Trophoblast cell (in vitro differentiated cells and primary cell): ENCODE results near the gene HID1.

Source experiments
- DNase-seq, 2 donors: peaks; one replicate each; pipeline ENCODE4 v3.0.0-alpha.2; 2016
- H2AFZ ChIP-seq: 2 replicates; pipeline ENCODE4 v1.6.1; 2013; ENCODE audit warnings: low read length, moderate library complexity, mild to moderate bottlenecking; ENCODE audit not compliant: insufficient read depth, poor library complexity
- H2AK5ac ChIP-seq: 2 replicates; pipeline ENCODE4 v1.6.1; 2013; ENCODE audit warnings: mild to moderate bottlenecking, low read length
- H2BK120ac ChIP-seq: 2 replicates; pipeline ENCODE4 v1.6.1; 2013; ENCODE audit warnings: low read length, mild to moderate bottlenecking, moderate library complexity; ENCODE audit not compliant: insufficient read depth, poor library complexity
- H2BK12ac ChIP-seq: 2 replicates; pipeline ENCODE4 v1.6.1; 2013; ENCODE audit warnings: mild to moderate bottlenecking, low read length, moderate library complexity
- H2BK5ac ChIP-seq: 2 replicates; pipeline ENCODE4 v1.6.1; 2013; ENCODE audit warnings: low read length, low read depth, moderate library complexity, mild to moderate bottlenecking; ENCODE audit not compliant: poor library complexity
- H3K14ac ChIP-seq: 2 replicates; pipeline ENCODE4 v1.6.1; 2013; ENCODE audit warnings: mild to moderate bottlenecking, low read length
- H3K18ac ChIP-seq: 2 replicates; pipeline ENCODE4 v1.6.1; 2013; ENCODE audit warnings: mild to moderate bottlenecking, low read length
- H3K23ac ChIP-seq: 2 replicates; pipeline ENCODE4 v1.6.1; 2013; ENCODE audit warnings: low read length
- H3K27ac ChIP-seq: 2 replicates; pipeline ENCODE4 v1.5.1; 2013; ENCODE audit warnings: low read depth, mild to moderate bottlenecking, inconsistent platforms, low read length, moderate library complexity
- H3K27me3 ChIP-seq: 2 replicates; pipeline ENCODE4 v1.6.1; 2013; ENCODE audit warnings: inconsistent platforms, mild to moderate bottlenecking, low read length, moderate library complexity; ENCODE audit not compliant: insufficient read depth
- H3K36me3 ChIP-seq, 2 experiments: 1 replicate in 1 of 2; 2 replicates in 1 of 2; pipeline ENCODE4 v1.6.1; 2013; ENCODE audit warnings: low read length in 2 of 2, mild to moderate bottlenecking in 2 of 2, moderate library complexity in 1 of 2; ENCODE audit not compliant: insufficient read depth in 2 of 2, control insufficient read depth in 1 of 2
- H3K4ac ChIP-seq: 2 replicates; pipeline ENCODE4 v1.6.1; 2013; ENCODE audit warnings: low read depth, mild to moderate bottlenecking, low read length, moderate library complexity
- H3K4me1 ChIP-seq, 2 experiments: 1 replicate in 1 of 2; 2 replicates in 1 of 2; pipeline ENCODE4 v1.6.1; 2013; ENCODE audit warnings: low read length in 2 of 2, mild to moderate bottlenecking in 2 of 2, moderate library complexity in 1 of 2; ENCODE audit not compliant: insufficient read depth in 2 of 2, control insufficient read depth in 1 of 2
- H3K4me2 ChIP-seq: 2 replicates; pipeline ENCODE4 v1.6.1; 2013; ENCODE audit warnings: inconsistent platforms, mild to moderate bottlenecking, low read length, moderate library complexity
- H3K4me3 ChIP-seq: 2 replicates; pipeline ENCODE4 v1.5.1; 2013; ENCODE audit warnings: mild to moderate bottlenecking, low read depth, low read length, inconsistent platforms
- H3K79me1 ChIP-seq: one replicate; pipeline ENCODE4 v1.6.1; 2013; ENCODE audit warnings: low read length
- H3K79me2 ChIP-seq: 2 replicates; pipeline ENCODE4 v1.6.1; 2013; ENCODE audit warnings: low read length, mild to moderate bottlenecking; ENCODE audit not compliant: control insufficient read depth, insufficient read depth, poor library complexity
- H3K9ac ChIP-seq: 2 replicates; pipeline ENCODE4 v1.6.1; 2013; ENCODE audit warnings: mild to moderate bottlenecking, low read length
- H3K9me3 ChIP-seq: 2 replicates; pipeline ENCODE4 v1.6.1; 2013; ENCODE audit warnings: low read depth, mild to moderate bottlenecking, control low read depth, inconsistent platforms, low read length; ENCODE audit not compliant: insufficient read depth
- H4K12ac ChIP-seq: 2 replicates; pipeline ENCODE4 v1.6.1; 2013; ENCODE audit warnings: low read depth, mild to moderate bottlenecking, low read length, moderate library complexity
- H4K8ac ChIP-seq: 2 replicates; pipeline ENCODE4 v1.6.1; 2013; ENCODE audit warnings: low read depth, mild to moderate bottlenecking, low read length, moderate library complexity
- H4K91ac ChIP-seq: one replicate; pipeline ENCODE4 v1.6.1; 2013; ENCODE audit warnings: low read depth, mild to moderate bottlenecking, low read length, moderate library complexity
- WGBS: extraction: QIAGEN DNeasy Blood & Tissue Kit; methylation state at CpG from one replicate; pipeline ENCODE4 v1.1.7; 2013; ENCODE audit warnings: missing lambda C conversion rate; ENCODE audit not compliant: insufficient read length, insufficient coverage; ENCODE audit errors: extremely low coverage; 5-methylcytosine and 5-hydroxymethylcytosine counted together

The HID1 gene

DNA sequence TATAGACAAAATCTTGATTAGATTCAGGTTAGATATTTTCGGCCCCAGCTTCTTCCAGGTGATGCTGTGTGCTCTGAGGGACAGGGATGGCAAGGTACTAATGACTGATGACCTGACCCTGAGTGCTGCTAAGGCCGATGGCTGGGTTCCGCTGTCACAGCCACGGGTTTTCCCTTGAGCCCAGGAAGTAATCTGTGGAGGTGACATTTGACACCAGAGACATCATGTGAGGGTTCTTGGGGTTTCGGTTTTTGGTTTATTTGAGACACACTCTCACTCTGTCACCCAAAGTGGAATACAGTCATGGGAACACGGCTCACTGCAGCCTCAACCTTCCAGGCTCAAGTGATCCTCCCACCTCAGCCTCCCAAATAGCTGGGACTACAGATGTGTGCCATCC lies 27.0 kb downstream of the HID1 start:
- Histone ChIP-seq H3K9me3 (peaks cover 3% of the 10 kb centered on the region), H4K91ac (no peak overlapping the region), H2BK120ac (no peak overlapping the region), H3K4me3 (no peak overlapping the region), H2BK5ac (no peak overlapping the region), H3K27ac (no peak overlapping the region), H3K9ac (no peak overlapping the region), H3K23ac (no peak overlapping the region), H2BK12ac (no peak overlapping the region), H4K8ac (no peak overlapping the region), H3K4me1 (no peaks in the 10 kb centered on the region), H4K12ac (no peak overlapping the region), H3K79me2 (no peaks in the 10 kb centered on the region), H2AFZ (no peak overlapping the region), H2AK5ac (no peak overlapping the region), H3K27me3 (no peaks in the 10 kb centered on the region), H3K79me1 (no peaks in the 10 kb centered on the region), H3K36me3 (no peaks in the 10 kb centered on the region), H3K18ac (no peak overlapping the region), H3K4me2 (no peak overlapping the region), H3K4ac (no peak overlapping the region), H3K14ac (no peak overlapping the region)
- no CpG with 5 or more reads among the region's 6 CpGs for WGBS
- no peak for DNase-seq

DNA sequence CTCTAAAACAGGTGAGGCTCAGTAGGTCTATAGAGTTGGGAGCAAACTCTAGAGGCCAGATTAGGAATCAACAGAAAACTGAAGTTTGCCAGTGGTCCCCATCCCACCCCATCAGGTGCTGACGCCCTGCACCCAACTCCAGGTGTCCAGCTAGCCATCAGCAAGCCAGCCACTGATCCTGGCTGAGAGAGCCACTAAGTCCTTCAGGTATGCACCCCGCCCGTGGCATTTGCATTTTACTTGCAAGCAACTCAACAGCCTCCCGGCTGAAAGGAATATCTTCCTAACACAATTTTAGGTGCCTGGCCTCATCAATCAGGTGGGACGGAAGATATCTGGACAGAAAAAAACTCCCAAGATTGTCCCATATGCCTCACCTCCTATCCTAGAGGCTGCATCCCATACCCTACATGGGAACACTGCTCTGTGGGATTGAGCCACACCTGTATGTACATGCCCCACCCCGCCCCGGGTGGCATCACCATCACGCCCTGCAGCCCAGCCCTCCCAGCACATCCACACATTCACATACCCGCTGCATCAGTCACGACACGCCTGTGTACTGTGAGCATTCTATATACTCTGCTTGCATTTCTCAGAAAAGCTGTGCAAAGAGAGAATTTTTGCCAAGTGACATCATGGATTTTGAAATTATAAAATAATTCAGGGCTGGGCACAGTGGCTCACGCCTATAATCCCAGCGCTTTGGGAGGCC lies 28.6 kb downstream of the HID1 start:
- Histone ChIP-seq H3K4me2 (no peak overlapping the region), H3K23ac (no peak overlapping the region), H2AK5ac (no peak overlapping the region), H3K79me1 (no peaks in the 10 kb centered on the region), H3K4me1 (no peaks in the 10 kb centered on the region), H3K27ac (no peak overlapping the region), H3K9ac (no peak overlapping the region), H2BK120ac (no peak overlapping the region), H2BK5ac (no peak overlapping the region), H2BK12ac (no peak overlapping the region), H4K91ac (no peak overlapping the region), H2AFZ (no peak overlapping the region), H3K27me3 (no peaks in the 10 kb centered on the region), H3K36me3 (no peaks in the 10 kb centered on the region), H4K8ac (no peak overlapping the region), H3K18ac (no peak overlapping the region), H3K9me3 (peaks cover 3% of the 10 kb centered on the region), H4K12ac (no peak overlapping the region), H3K79me2 (no peaks in the 10 kb centered on the region), H3K14ac (no peak overlapping the region), H3K4ac (no peak overlapping the region), H3K4me3 (no peak overlapping the region)
- WGBS: no CpG with 5 or more reads among the region's 13 CpGs
- peak; percentile 94 to 96 for DNase-seq

DNA sequence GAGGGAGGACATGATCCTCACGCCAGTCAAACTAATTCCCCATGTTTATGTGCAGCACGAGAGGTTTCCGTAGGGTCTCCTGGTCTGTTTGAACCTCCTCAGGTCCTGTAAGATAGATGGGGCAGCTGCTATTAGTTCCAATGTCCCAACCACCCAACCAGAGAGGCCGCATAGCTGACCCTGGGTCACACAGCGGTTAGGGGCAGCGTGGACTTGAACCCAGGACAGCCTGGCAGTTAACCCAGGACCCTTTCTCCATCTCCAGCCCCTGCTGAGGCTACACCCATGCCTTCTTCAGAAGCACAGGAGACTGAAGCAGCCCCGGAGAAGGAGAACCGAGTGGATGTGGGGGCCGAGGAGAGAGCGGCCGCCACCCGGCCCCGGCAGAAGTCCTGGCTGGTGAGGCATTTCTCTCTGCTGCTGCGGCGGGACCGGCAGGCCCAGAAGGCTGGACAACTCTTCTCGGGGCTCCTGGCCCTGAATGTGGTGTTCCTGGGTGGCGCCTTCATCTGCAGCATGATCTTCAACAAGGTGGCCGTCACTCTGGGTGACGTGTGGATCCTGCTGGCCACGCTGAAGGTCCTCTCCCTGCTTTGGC lies 31.3 kb downstream of the HID1 start:
- H4K12ac ChIP-seq: no peak overlapping the region

DNA sequence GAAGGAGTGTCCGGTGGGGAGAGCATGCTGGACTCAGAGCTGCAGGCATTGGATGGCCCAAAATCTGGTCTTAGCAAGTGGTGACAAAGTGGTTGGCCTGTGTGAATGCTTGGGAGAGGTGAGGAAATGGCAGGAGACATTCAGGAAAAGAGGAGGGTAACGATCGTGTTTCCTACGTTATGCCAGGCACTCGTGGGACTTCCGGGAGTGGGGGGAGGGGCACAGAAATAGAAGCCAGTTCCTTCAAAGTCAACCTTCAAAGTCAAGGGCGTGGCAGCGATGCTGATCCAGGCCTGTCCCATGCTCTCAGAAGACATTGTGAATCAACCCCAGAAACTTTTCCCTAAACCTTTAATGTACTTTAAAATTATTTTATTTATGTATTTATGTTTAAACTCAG lies 33.0 kb downstream of the HID1 start:
- no peak overlapping the region for H2BK120ac ChIP-seq
- H2BK12ac ChIP-seq: no peak overlapping the region
- H3K4me3 ChIP-seq: no peak overlapping the region
- no peak overlapping the region for H3K14ac ChIP-seq
- H4K8ac ChIP-seq: no peak overlapping the region
- peaks cover 30% of the 10 kb centered on the region for H3K27me3 ChIP-seq
- no peak overlapping the region for H2BK5ac ChIP-seq
- no peak overlapping the region for H2AFZ ChIP-seq
- peaks cover 5% of the 10 kb centered on the region for H3K9me3 ChIP-seq
- no peak overlapping the region for H4K12ac ChIP-seq
- no peak overlapping the region for H3K18ac ChIP-seq
- no peak overlapping the region for H4K91ac ChIP-seq
- H3K23ac ChIP-seq: no peak overlapping the region
- no peak overlapping the region for H3K4ac ChIP-seq
- H3K79me2 ChIP-seq: no peaks in the 10 kb centered on the region
- H3K36me3 ChIP-seq: no peaks in the 10 kb centered on the region
- no peak overlapping the region for H3K4me2 ChIP-seq
- H2AK5ac ChIP-seq: no peak overlapping the region
- no CpG with 5 or more reads among the region's 8 CpGs for WGBS
- no peaks in the 10 kb centered on the region for H3K79me1 ChIP-seq
- DNase-seq: no peak
- H3K9ac ChIP-seq: no peak overlapping the region
- no peak overlapping the region for H3K27ac ChIP-seq
- H3K4me1 ChIP-seq: no peaks in the 10 kb centered on the region

More for the DNA sequence above, 31.3 kb downstream of the HID1 start:
- no peak overlapping the region for H3K27ac ChIP-seq
- no peak overlapping the region for H3K4me2 ChIP-seq
- H4K8ac ChIP-seq: no peak overlapping the region
- no peak overlapping the region for H4K91ac ChIP-seq
- no peak overlapping the region for H3K23ac ChIP-seq
- no peaks in the 10 kb centered on the region for H3K36me3 ChIP-seq
- H3K4ac ChIP-seq: no peak overlapping the region
- WGBS: no CpG with 5 or more reads among the region's 21 CpGs
- H3K9ac ChIP-seq: no peak overlapping the region
- H2AK5ac ChIP-seq: no peak overlapping the region
- H3K79me2 ChIP-seq: no peaks in the 10 kb centered on the region
- H3K9me3 ChIP-seq: peaks cover 5% of the 10 kb centered on the region
- no peaks in the 10 kb centered on the region for H3K79me1 ChIP-seq
- peaks cover 15% of the 10 kb centered on the region for H3K27me3 ChIP-seq
- no peak overlapping the region for H2BK5ac ChIP-seq
- no peak overlapping the region for H2BK120ac ChIP-seq
- H2BK12ac ChIP-seq: no peak overlapping the region
- no peaks in the 10 kb centered on the region for H3K4me1 ChIP-seq
- no peak overlapping the region for H3K4me3 ChIP-seq
- H2AFZ ChIP-seq: no peak overlapping the region
- H3K18ac ChIP-seq: no peak overlapping the region
- H3K14ac ChIP-seq: no peak overlapping the region
- DNase-seq: no peak
